HG02943 (cell line): ENCODE data around the gene ZMYND19.
"Not testable (repeated sequence)": the region's sequence is repeated elsewhere in the genome, so short reads cannot be mapped to it uniquely, and the experiment has no call there.

Source experiments
- ATAC-seq: cut with Tn5 transposase; IDR thresholded peaks from one replicate; pipeline ENCODE4 v1.9.1; 2021; ENCODE audit warnings: mild to moderate bottlenecking, low read depth, moderate library complexity; ENCODE audit not compliant: unreplicated experiment

The ZMYND19 gene

DNA sequence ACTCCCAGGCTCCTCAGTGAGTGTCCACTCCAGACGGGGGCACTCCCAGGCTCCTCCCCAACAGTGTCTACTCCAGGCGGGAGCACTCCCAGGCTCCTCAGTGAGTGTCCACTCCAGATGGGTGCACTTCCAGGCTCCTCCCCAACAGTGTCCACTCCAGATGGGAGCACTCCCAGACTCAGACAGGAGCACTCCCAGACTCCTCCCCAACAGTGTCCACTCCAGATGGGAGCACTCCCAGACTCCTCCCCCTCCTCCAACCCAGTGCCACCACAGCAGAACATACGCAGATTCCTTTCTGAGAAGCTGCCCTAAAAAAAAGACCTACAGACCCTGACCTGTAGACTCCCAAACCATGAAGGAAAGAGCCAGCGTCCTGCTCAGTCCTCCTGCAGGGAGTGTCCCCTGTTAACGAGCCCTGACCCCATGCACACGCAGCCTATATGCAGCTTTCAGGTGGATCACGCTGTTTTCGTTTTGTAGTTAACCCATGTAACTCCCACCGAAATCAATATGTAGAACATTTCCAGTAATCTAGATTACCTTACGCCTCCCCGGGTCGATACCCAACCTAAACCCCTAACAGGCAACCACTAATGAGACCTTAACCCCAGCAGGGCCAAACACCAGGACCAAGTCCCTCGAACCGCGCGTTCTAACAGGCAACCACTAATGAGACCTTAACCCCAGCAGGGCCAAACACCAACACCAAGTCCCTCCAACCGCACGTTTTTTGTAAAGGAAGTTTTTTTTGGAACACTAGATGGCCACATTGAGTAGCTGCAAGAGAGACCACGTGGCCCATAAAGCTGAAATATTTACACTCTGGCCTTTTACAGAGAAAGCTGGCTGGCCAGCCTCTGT lies 55.8 kb downstream of the ZMYND19 start:
- no peak for ATAC-seq

GRCh38 chr9:137532891-137533468 lies 57.3 kb downstream of the ZMYND19 start:
- ATAC-seq = not testable (repeated sequence)
